Progenitor cell of endocrine pancreas (in vitro differentiated cells): ENCODE results near the gene RNH1. TPM values are rescaled to one million over a fixed set of nuclear protein-coding genes. Genes with fewer than 3 reads are reported as not detected.

Source experiments
- DNase-seq: peaks from one replicate; pipeline ENCODE4 v3.0.0; 2021; ENCODE audit warnings: low spot score; ENCODE audit not compliant: unreplicated experiment
- H3K27ac Mint-ChIP-seq: 2 replicates; pipeline ENCODE4 v1.8.0; 2021; ENCODE audit warnings: mild to moderate bottlenecking, moderate library complexity, mixed read lengths
- H3K27me3 Mint-ChIP-seq: 2 replicates; pipeline ENCODE4 v1.8.0; 2021; ENCODE audit warnings: mixed read lengths
- H3K36me3 Mint-ChIP-seq: 2 replicates; pipeline ENCODE4 v1.8.0; 2022; ENCODE audit warnings: mixed read lengths; ENCODE audit not compliant: insufficient read depth
- H3K4me1 Mint-ChIP-seq: 2 replicates; pipeline ENCODE4 v1.8.0; 2021; ENCODE audit warnings: low read depth, mixed read lengths
- H3K4me3 Mint-ChIP-seq: 2 replicates; pipeline ENCODE4 v1.8.0; 2021; ENCODE audit warnings: low read depth, mild to moderate bottlenecking, moderate library complexity, mixed read lengths
- H3K9me3 Mint-ChIP-seq: 2 replicates; pipeline ENCODE4 v1.8.0; 2021; ENCODE audit warnings: low read depth, mixed read lengths
- CTCF ChIP-seq: fragments of 200-600 bp; sonication (generic); IDR thresholded peaks from one replicate; pipeline ENCODE4 v1.5.0; 2021; ENCODE audit warnings: antibody characterized with exemption, mild to moderate bottlenecking; ENCODE audit not compliant: unreplicated experiment
- total RNA-seq: library from RNA; stranded (reverse); gene quantifications from 2 replicates; pipeline ENCODE4 v1.2.1, GENCODE V29; 2021

The RNH1 gene
- total RNA-seq, 1 donor from 2014 or later = 49.4 TPM

GRCh38 chr11:550021-550745 lies 43.1 kb upstream of the RNH1 start:
- H3K4me3 Mint-ChIP-seq = no peak overlapping the region
- peaks cover 3% of the 10 kb centered on the region for H3K27me3 Mint-ChIP-seq
- TF ChIP-seq CTCF = no peak
- H3K27ac Mint-ChIP-seq = no peak overlapping the region
- H3K36me3 Mint-ChIP-seq = no peaks in the 10 kb centered on the region
- no peak for DNase-seq
- no peaks in the 10 kb centered on the region for H3K4me1 Mint-ChIP-seq
- H3K9me3 Mint-ChIP-seq = no peaks in the 10 kb centered on the region

GRCh38 chr11:548700-549603 lies 41.9 kb upstream of the RNH1 start:
- Mint-ChIP-seq H3K4me1 (no peaks in the 10 kb centered on the region), H3K36me3 (no peaks in the 10 kb centered on the region), H3K4me3 (no peak overlapping the region), H3K9me3 (no peaks in the 10 kb centered on the region), H3K27me3 (peaks cover 3% of the 10 kb centered on the region), H3K27ac (no peak overlapping the region)
- DNase-seq = no peak
- TF ChIP-seq CTCF = no peak

- H3K4me1 Mint-ChIP-seq = no peaks in the 10 kb centered on the region
- no peak overlapping the region for H3K4me3 Mint-ChIP-seq
- no peaks in the 10 kb centered on the region for H3K9me3 Mint-ChIP-seq
- no peaks in the 10 kb centered on the region for H3K27me3 Mint-ChIP-seq
- TF ChIP-seq CTCF = no peak
- no peak for DNase-seq
- no peak overlapping the region for H3K27ac Mint-ChIP-seq
- H3K36me3 Mint-ChIP-seq = peaks cover 2% of the 10 kb centered on the region
Measured at GRCh38 chr11:545171-545570, 38.1 kb upstream of the RNH1 start.

DNA sequence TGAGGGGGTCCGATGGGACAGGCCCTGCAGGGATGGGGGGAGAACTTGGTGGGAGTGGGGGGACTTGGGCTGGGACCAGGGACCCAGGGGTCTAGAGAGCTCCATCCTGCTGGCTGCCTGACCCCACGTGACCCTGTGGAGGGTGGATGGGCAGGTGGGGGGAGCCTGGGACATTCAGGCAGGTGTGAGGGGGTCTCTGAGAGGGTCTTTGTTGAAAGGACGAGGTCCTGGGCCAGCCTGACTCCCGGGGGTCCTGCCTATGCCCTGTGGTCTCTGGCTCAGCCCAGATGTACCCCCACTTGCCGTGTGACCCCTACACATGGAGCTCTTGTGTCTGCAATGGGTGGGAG lies 37.8 kb upstream of the RNH1 start:
- no peak for TF ChIP-seq CTCF
- Mint-ChIP-seq H3K27me3 (no peaks in the 10 kb centered on the region), H3K4me1 (no peaks in the 10 kb centered on the region), H3K4me3 (no peak overlapping the region), H3K36me3 (peaks cover 2% of the 10 kb centered on the region), H3K27ac (no peak overlapping the region), H3K9me3 (no peaks in the 10 kb centered on the region)
- no peak for DNase-seq

DNA sequence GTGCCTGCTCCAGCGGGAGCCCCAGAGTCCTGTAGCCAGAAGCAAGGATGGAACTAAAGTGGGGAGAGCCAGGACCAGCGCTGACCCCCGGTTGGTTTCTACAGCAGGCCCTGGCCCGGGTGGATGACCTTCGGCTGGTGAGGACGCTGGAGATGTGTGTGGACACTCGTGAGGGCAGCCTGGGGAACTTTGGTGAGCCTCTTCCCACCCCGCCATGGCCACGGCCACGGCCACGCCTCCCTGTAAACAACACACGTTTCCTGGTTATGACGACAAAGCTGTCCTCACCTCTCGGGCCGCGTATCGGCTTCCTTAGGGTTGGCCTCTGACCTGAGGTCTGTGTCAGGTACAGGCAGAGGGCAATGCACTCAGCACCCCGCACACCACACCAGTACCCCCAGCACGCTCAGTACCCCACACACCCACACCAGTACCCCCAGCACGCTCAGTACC lies 34.4 kb upstream of the RNH1 start:
- Mint-ChIP-seq H3K27me3 (no peaks in the 10 kb centered on the region), H3K9me3 (no peaks in the 10 kb centered on the region), H3K36me3 (peaks cover 2% of the 10 kb centered on the region), H3K27ac (no peak overlapping the region), H3K4me1 (peaks cover 4% of the 10 kb centered on the region), H3K4me3 (no peak overlapping the region)
- TF ChIP-seq CTCF = no peak
- no peak for DNase-seq
